Measurements from ENCODE around the gene MEX3A. TPM values are rescaled to one million over a fixed set of nuclear protein-coding genes. Genes with fewer than 3 reads are reported as not detected.
A peak's percentile ranks its signal among the peaks of the same experiment; 100 is the strongest.

Gene MEX3A
- total and polyA plus RNA-seq, 4 donors: 0.52 to 1.3 (median 0.91) TPM

GRCh38 chr1:156115514-156116374 is 33.5 kb upstream of the MEX3A start:
- Histone ChIP-seq H3K4me1 (ENCODE audit: control insufficient read depth in 4 of 4, insufficient read depth in 4 of 4, low read length in 3 of 4) (peaks cover 14 to 43% (median 30%) of the 10 kb centered on the region in 4 donors), H3K4me3 (ENCODE audit: low read depth in 1 of 3, low read length in 3 of 3) (peak overlapping the region; percentile 65 to 98 (median 69)), H3K9me3 (ENCODE audit: control insufficient read depth in 4 of 4, low read length in 3 of 4) (no peaks in the 10 kb centered on the region), H3K27ac (ENCODE audit: low read depth in 1 of 2, low read length in 2 of 2) (peak overlapping the region; percentile 82 to 91), H3K9ac (ENCODE audit: low read depth in 1 of 2, low read length in 2 of 2) (peak overlapping the region; percentile 91), H3K27me3 (ENCODE audit: control insufficient read depth in 4 of 4, insufficient read depth in 4 of 4, low read length in 3 of 4) (no peaks in the 10 kb centered on the region), H3K36me3 (ENCODE audit: control insufficient read depth in 4 of 4, insufficient read depth in 3 of 4, low read depth in 1 of 4, low read length in 3 of 4) (no peaks in the 10 kb centered on the region)
- peak; percentile 59 for DNase-seq (ENCODE audit: low spot score)
- WGBS: 6% methylated on average over 19 of the region's 19 CpGs
- TF ChIP-seq JUND (IDR thresholded peaks at IDR 0.05): no peak
- no peak for TF ChIP-seq REST (IDR thresholded peaks at IDR 0.05)
- TF ChIP-seq CTCF (IDR thresholded peaks at IDR 0.05; ENCODE audit: low read depth, low read length, missing input control): no peak
- TF ChIP-seq RAD21 (IDR thresholded peaks at IDR 0.05): no peak
- TF ChIP-seq FOXA2 (IDR thresholded peaks at IDR 0.05): no peak
- no peak for TF ChIP-seq GABPA (IDR thresholded peaks at IDR 0.05 in 1 of 2, conservative IDR thresholded peaks at IDR 0.05 in 1 of 2)
- peak in 1 of 2 donors; percentile 40 for TF ChIP-seq RXRA (IDR thresholded peaks at IDR 0.05)
- no peak for TF ChIP-seq FOXA1 (IDR thresholded peaks at IDR 0.05)
- no peak for TF ChIP-seq HNF4G (IDR thresholded peaks at IDR 0.05)
- TF ChIP-seq ZBTB33 (IDR thresholded peaks at IDR 0.05): no peak
- no peak for TF ChIP-seq ATF3 (IDR thresholded peaks at IDR 0.05)
- TF ChIP-seq HNF4A (conservative IDR thresholded peaks at IDR 0.05): peak in 1 of 2 donors; percentile 29
- TF ChIP-seq YY1 (IDR thresholded peaks at IDR 0.05): peak; percentile 45
- no peak for TF ChIP-seq MAX (IDR thresholded peaks at IDR 0.05)
- TF ChIP-seq NR2F2 (IDR thresholded peaks at IDR 0.05): peak; percentile 54
- no peak for TF ChIP-seq TAF1 (conservative IDR thresholded peaks at IDR 0.05)
- peak; percentile 13 for TF ChIP-seq SP1 (IDR thresholded peaks at IDR 0.05)
- TF ChIP-seq EGR1 (IDR thresholded peaks at IDR 0.05; ENCODE audit: low read depth in 2 of 2): no peak
